A549 (cell line): Measurements from ENCODE around the gene TRERF1.

ENCODE experiments used
- CEBPB ChIP-seq, 2 experiments: fragments of >200 bp in 1 of 2; sonication (Bioruptor Twin) in 1 of 2; formaldehyde crosslinking in 1 of 2; IDR thresholded peaks; 2 replicates each; pipeline ENCODE4 v1.6.1; 2012 to 2016
- CTCF ChIP-seq: fragments of >200 bp; sonication (Bioruptor Twin); formaldehyde crosslinking; IDR thresholded peaks from 3 replicates; pipeline ENCODE4 v1.5.1; 2016
- E2F6 ChIP-seq: IDR thresholded peaks from 2 replicates; pipeline ENCODE4 v1.6.1; 2012; ENCODE audit warnings: low read depth, borderline replicate concordance
- EHF ChIP-seq: fragments of 250-450 bp; sonication (Bioruptor Pico); IDR thresholded peaks from 2 replicates; pipeline ENCODE4 v1.5.0; 2020; ENCODE audit warnings: mild to moderate bottlenecking
- JUNB ChIP-seq: fragments of >200 bp; sonication (Bioruptor Twin); formaldehyde crosslinking; IDR thresholded peaks from 2 replicates; pipeline ENCODE4 v1.6.1; 2016
- MAX ChIP-seq: IDR thresholded peaks from 2 replicates; pipeline ENCODE4 v1.6.1; 2012
- MAZ ChIP-seq: fragments of 150-350 bp; IDR thresholded peaks from 2 replicates; pipeline ENCODE4 v1.6.1; 2014; ENCODE audit warnings: antibody characterized with exemption, low read depth, low read length, borderline replicate concordance
- POLR2A ChIP-seq: IDR thresholded peaks from 2 replicates; pipeline ENCODE4 v1.6.1; 2012; ENCODE audit warnings: mild to moderate bottlenecking, low read length
- RCOR1 ChIP-seq: fragments of 150-350 bp; IDR thresholded peaks from 2 replicates; pipeline ENCODE4 v1.6.1; 2014; ENCODE audit warnings: antibody characterized with exemption, low read length, low read depth
- REST ChIP-seq: fragments of 200-600 bp; sonication (generic); IDR thresholded peaks from 2 replicates; pipeline ENCODE4 v1.6.1; 2016; ENCODE audit warnings: antibody characterized with exemption, mild to moderate bottlenecking, moderate library complexity
- ZFP36 ChIP-seq: fragments of 450-650 bp; IDR thresholded peaks from 2 replicates; pipeline ENCODE4 v1.6.1; 2014; ENCODE audit warnings: borderline replicate concordance; ENCODE audit not compliant: partially characterized antibody

- TF ChIP-seq CTCF = no peak
- TF ChIP-seq EHF (CRISPR knock-in tag) = no peak
- TF ChIP-seq CEBPB (IDR thresholded peaks at IDR 0.05) = no peak
- TF ChIP-seq REST = no peak
- TF ChIP-seq JUNB = no peak
- TF ChIP-seq E2F6 = no peak
- no peak for TF ChIP-seq RCOR1
- TF ChIP-seq MAZ = no peak
- TF ChIP-seq MAX = no peak
- TF ChIP-seq ZFP36 = no peak
- no peak for TF ChIP-seq POLR2A
Measured at GRCh38 chr6:42226161-42226611, 225.5 kb downstream of the TRERF1 start.
